ENCODE data around the gene WLS.

DNA sequence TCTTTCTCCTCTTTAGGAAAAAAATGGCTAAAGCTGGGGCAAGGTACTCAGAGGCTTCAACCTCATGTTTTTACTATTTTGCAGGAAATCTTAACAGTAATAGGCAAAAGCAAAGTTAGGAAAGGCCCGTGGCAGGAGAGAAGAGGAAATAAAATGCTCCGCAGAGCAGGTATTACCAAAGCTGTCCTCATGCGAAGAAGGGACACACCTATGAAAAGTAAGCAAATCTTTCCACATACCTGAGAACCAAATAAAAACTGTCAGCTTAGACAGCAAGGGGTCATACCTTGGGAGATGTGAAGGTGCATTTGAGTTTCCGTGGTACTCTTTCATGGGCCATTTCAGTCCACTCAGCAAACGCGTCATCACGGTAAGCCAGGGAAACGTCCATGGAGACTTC is 73.5 kb downstream of the WLS start:
- no peak for TF ChIP-seq EZH2 (IDR thresholded peaks at IDR 0.05; ENCODE audit: insufficient read depth, low read length)
- TF ChIP-seq, protein P1, sequence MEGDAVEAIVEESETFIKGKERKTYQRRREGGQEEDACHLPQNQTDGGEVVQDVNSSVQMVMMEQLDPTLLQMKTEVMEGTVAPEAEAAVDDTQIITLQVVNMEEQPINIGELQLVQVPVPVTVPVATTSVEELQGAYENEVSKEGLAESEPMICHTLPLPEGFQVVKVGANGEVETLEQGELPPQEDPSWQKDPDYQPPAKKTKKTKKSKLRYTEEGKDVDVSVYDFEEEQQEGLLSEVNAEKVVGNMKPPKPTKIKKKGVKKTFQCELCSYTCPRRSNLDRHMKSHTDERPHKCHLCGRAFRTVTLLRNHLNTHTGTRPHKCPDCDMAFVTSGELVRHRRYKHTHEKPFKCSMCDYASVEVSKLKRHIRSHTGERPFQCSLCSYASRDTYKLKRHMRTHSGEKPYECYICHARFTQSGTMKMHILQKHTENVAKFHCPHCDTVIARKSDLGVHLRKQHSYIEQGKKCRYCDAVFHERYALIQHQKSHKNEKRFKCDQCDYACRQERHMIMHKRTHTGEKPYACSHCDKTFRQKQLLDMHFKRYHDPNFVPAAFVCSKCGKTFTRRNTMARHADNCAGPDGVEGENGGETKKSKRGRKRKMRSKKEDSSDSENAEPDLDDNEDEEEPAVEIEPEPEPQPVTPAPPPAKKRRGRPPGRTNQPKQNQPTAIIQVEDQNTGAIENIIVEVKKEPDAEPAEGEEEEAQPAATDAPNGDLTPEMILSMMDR (IDR thresholded peaks at IDR 0.05; ENCODE audit: insufficient read depth, low read depth, low read length), result no peak
